Right cardiac atrium (tissue), 5 donors: ENCODE results near the gene MAPK14. TPM values are rescaled to one million over a fixed set of nuclear protein-coding genes. Genes with fewer than 3 reads are reported as not detected.
"Not testable (repeated sequence)": the region's sequence is repeated elsewhere in the genome, so short reads cannot be mapped to it uniquely, and the experiment has no call there.

Experiments used
- ATAC-seq, 2 donors: fragments of 200-7000 bp; cut with Tn5 transposase; one replicate each; pipeline versions ENCODE4 v1.8.0 to v1.9.1; 2020; ENCODE audit warnings: moderate library complexity in 2 of 2, mild to moderate bottlenecking in 1 of 2
- DNase-seq, 3 donors: peaks; one replicate each; pipeline ENCODE4 v3.0.0-alpha.2; 2020
- H3K27ac ChIP-seq: one replicate; pipeline ENCODE4 v1.5.1; 2013; ENCODE audit warnings: mild to moderate bottlenecking, low read length, control low read depth, moderate library complexity
- H3K27me3 ChIP-seq: one replicate; pipeline ENCODE4 v1.6.1; 2013; ENCODE audit not compliant: control insufficient read depth, insufficient read depth
- H3K4me1 ChIP-seq: one replicate; pipeline ENCODE4 v1.6.1; 2013; ENCODE audit warnings: low read length; ENCODE audit not compliant: control insufficient read depth, insufficient read depth
- H3K4me3 ChIP-seq: one replicate; pipeline ENCODE4 v1.5.1; 2013; ENCODE audit warnings: low read length, control low read depth
- H3K9me3 ChIP-seq: one replicate; pipeline ENCODE4 v1.6.1; 2013; ENCODE audit warnings: low read length; ENCODE audit not compliant: control insufficient read depth
- WGBS: extraction: QIAGEN DNeasy Blood & Tissue Kit; methylation state at CpG from one replicate; pipeline ENCODE4 v1.1.7; 2013; 5-methylcytosine and 5-hydroxymethylcytosine counted together
- intact Hi-C, 4 donors: fragments of 100-400 bp; cut with DNase I; formaldehyde crosslinking; loops; one replicate each; pipeline versions ENCODE4 v1.11.0 to v1.14.0; 2022 to 2023
- polyA plus RNA-seq: library from polyadenylated mRNA; stranded (reverse); fragments of 200-250 nt; gene quantifications from one replicate; pipeline ENCODE4 v1.2.3, GENCODE V29; 2013
- total RNA-seq, 4 donors: library from RNA; stranded (reverse); fragmentation: NEBNext Ultra II Directional; extraction: Animal tissue kit (Norgen Biotek cat#: 25700); gene quantifications; one replicate each; pipeline ENCODE4 v1.2.1, GENCODE V29; 2021
- donor health status: healthy with polysubstance abuse.
- donor health status: DM: no; HTN: yes; CAD: no.
- donor health status: DM: no; HTN: no; CAD: no.
- donor health status: DM: no; HTN: yes; CAD: no; lungs with severe emphysema.
- donor health status: DM: yes; HTN: yes; CAD: no.

Gene MAPK14
- total and polyA plus RNA-seq, 5 donors = 12.4 to 37.0 (median 30.9) TPM

- Histone ChIP-seq H3K4me1 (no peaks in the 10 kb centered on the region), H3K9me3 (no peaks in the 10 kb centered on the region), H3K27ac (no peak within 1 kb of the TSS), H3K27me3 (no peaks in the 10 kb centered on the region), H3K4me3 (no peak within 1 kb of the TSS)
- 23% methylated on average over 44 of the region's 44 CpGs for WGBS
- ATAC-seq (no peak), DNase-seq (no peak)
- intact Hi-C loops = no loop called here
Measured at GRCh38 chr6:36023996-36024795, 3.4 kb upstream of the MAPK14 start, which contains the start of gene SLC26A8. SLC26A8 (minus strand) TSS chr6:36024641; CDS start chr6:36019707, 4,934 bp downstream.

- intact Hi-C loops = loop anchor here in 2 of 4 donors (5.0 kb wide), 1 partner anchor 172 kb away; the partner anchor contains the start of gene BRPF3 (in 2 of the 2)
- H3K9me3 ChIP-seq = no peaks in the 10 kb centered on the region
- ATAC-seq = no peak
- no peak overlapping the region for H3K27ac ChIP-seq
- 84% methylated on average over 1 of the region's 1 CpG for WGBS
- no peak overlapping the region for H3K4me3 ChIP-seq
- H3K4me1 ChIP-seq = no peaks in the 10 kb centered on the region
- H3K27me3 ChIP-seq = no peaks in the 10 kb centered on the region
- no peak for DNase-seq
Measured at GRCh38 chr6:36025260-36025931, 2.2 kb upstream of the MAPK14 start.

GRCh38 chr6:36025932-36026327 lies 1.7 kb upstream of the MAPK14 start:
- 38% methylated on average over 5 of the region's 5 CpGs for WGBS

GRCh38 chr6:36028088-36028876 lies 674 bp downstream of the MAPK14 start:
- peak overlapping the region; percentile 86 for H3K4me3 ChIP-seq
- no peaks in the 10 kb centered on the region for H3K27me3 ChIP-seq
- under 1% methylated on average over 44 of the region's 44 CpGs for WGBS
- peak overlapping the region; percentile 74 for H3K27ac ChIP-seq
- H3K9me3 ChIP-seq = no peaks in the 10 kb centered on the region
- ATAC-seq (peak; percentile 30), DNase-seq (peak; percentile 42 to 73 (median 73))
- H3K4me1 ChIP-seq = peaks cover 2% of the 10 kb centered on the region
- intact Hi-C loops = loop anchor here in 3 of 4 donors (2.0 to 5.0 kb wide), 2 partner anchors 67 to 169 kb away; partner anchors contain the start of gene BRPF3 (in 2 of the 3)

More at GRCh38 chr6:36025932-36026327, 1.7 kb upstream of the MAPK14 start:
- no peak overlapping the region for H3K27ac ChIP-seq
- H3K9me3 ChIP-seq = no peaks in the 10 kb centered on the region
- ATAC-seq = no peak
- H3K4me3 ChIP-seq = no peak overlapping the region
- intact Hi-C loops = loop anchor here in 3 of 4 donors (2.0 to 5.0 kb wide), 2 partner anchors 69 to 171 kb away; partner anchors contain the start of gene BRPF3 (in 2 of the 3)
- no peaks in the 10 kb centered on the region for H3K27me3 ChIP-seq
- H3K4me1 ChIP-seq = no peaks in the 10 kb centered on the region
- DNase-seq = no peak

- Histone ChIP-seq H3K9me3 (no peaks in the 10 kb centered on the region), H3K4me1 (peaks cover 2% of the 10 kb centered on the region), H3K4me3 (peak overlapping the region; percentile 86), H3K27me3 (no peaks in the 10 kb centered on the region), H3K27ac (peak overlapping the region; percentile 57)
- 1% methylated on average over 13 of the region's 13 CpGs for WGBS
- DNase-seq = peak; percentile 75 to 85 (median 77)
- peak; percentile 67 to 79 for ATAC-seq
- intact Hi-C loops = loop anchor here in 3 of 4 donors (2.0 to 5.0 kb wide), 2 partner anchors 66 to 168 kb away; partner anchors contain the start of gene BRPF3 (in 2 of the 3)
Measured at GRCh38 chr6:36028877-36029324, 1.3 kb downstream of the MAPK14 start.

GRCh38 chr6:36029464-36029863 lies 1.9 kb downstream of the MAPK14 start:
- peaks cover 2% of the 10 kb centered on the region for H3K4me1 ChIP-seq
- DNase-seq (no peak), ATAC-seq (no peak)
- no peaks in the 10 kb centered on the region for H3K9me3 ChIP-seq
- no peak overlapping the region for H3K27ac ChIP-seq
- 3% methylated on average over 6 of the region's 6 CpGs for whole genome bisulfite sequencing
- H3K4me3 ChIP-seq = peak overlapping the region; percentile 86
- intact Hi-C loops = loop anchor here in 3 of 4 donors (2.0 to 5.0 kb wide), 2 partner anchors 65 to 168 kb away; partner anchors contain the start of gene BRPF3 (in 2 of the 3)
- no peaks in the 10 kb centered on the region for H3K27me3 ChIP-seq

GRCh38 chr6:36032261-36032660 lies 4.7 kb downstream of the MAPK14 start:
- H3K9me3 ChIP-seq = no peaks in the 10 kb centered on the region
- H3K4me1 ChIP-seq = peaks cover 2% of the 10 kb centered on the region
- no peaks in the 10 kb centered on the region for H3K27me3 ChIP-seq
- no peak for DNase-seq
- WGBS = 77% methylated on average over 1 of the region's 1 CpG
- no peak overlapping the region for H3K27ac ChIP-seq
- intact Hi-C loops = loop anchor here in 1 of 4 donors (10.0 kb wide), 1 partner anchor 163 kb away; the partner anchor contains the start of gene BRPF3
- no peak for ATAC-seq
- H3K4me3 ChIP-seq = no peak overlapping the region

- H3K9me3 ChIP-seq, DNase-seq, H3K27ac ChIP-seq, H3K4me1 ChIP-seq, ATAC-seq, H3K27me3 ChIP-seq, H3K4me3 ChIP-seq: not testable (repeated sequence)
- intact Hi-C loops = loop anchor here in 1 of 4 donors (10.0 kb wide), 1 partner anchor 162 kb away; the partner anchor contains the start of gene BRPF3
- 91% methylated on average over 10 of the region's 10 CpGs for WGBS
Measured at GRCh38 chr6:36033144-36033543, 5.5 kb downstream of the MAPK14 start.

- intact Hi-C loops = loop anchor here in 1 of 4 donors (10.0 kb wide), 1 partner anchor 161 kb away; the partner anchor contains the start of gene BRPF3
- Histone ChIP-seq H3K9me3 (no peaks in the 10 kb centered on the region), H3K27me3 (no peaks in the 10 kb centered on the region), H3K4me3 (no peak overlapping the region), H3K4me1 (peaks cover 6% of the 10 kb centered on the region), H3K27ac (no peak overlapping the region)
- 63% methylated on average over 3 of the region's 3 CpGs for WGBS
- no peak for DNase-seq
- ATAC-seq = no peak
Measured at GRCh38 chr6:36033935-36034334, 6.3 kb downstream of the MAPK14 start.

- H3K27me3 ChIP-seq = no peaks in the 10 kb centered on the region
- H3K9me3 ChIP-seq = no peaks in the 10 kb centered on the region
- WGBS = 58% methylated on average over 3 of the region's 3 CpGs
- H3K4me3 ChIP-seq = no peak overlapping the region
- no peak overlapping the region for H3K27ac ChIP-seq
- H3K4me1 ChIP-seq = peaks cover 6% of the 10 kb centered on the region
- ATAC-seq (no peak), DNase-seq (no peak)
- intact Hi-C loops = loop anchor here in 1 of 4 donors (10.0 kb wide), 1 partner anchor 160 kb away; the partner anchor contains the start of gene BRPF3
Measured at GRCh38 chr6:36034441-36034840, 6.8 kb downstream of the MAPK14 start.
